Measurements from ENCODE around the gene NIM1K. TPM values are rescaled to one million over a fixed set of nuclear protein-coding genes. Genes with fewer than 3 reads are reported as not detected.
"Not testable (repeated sequence)": the region's sequence is repeated elsewhere in the genome, so short reads cannot be mapped to it uniquely, and the experiment has no call there.

The NIM1K gene
- total and polyA plus RNA-seq, 4 donors, result 7.9 to 18.4 (median 13.0) TPM

DNA sequence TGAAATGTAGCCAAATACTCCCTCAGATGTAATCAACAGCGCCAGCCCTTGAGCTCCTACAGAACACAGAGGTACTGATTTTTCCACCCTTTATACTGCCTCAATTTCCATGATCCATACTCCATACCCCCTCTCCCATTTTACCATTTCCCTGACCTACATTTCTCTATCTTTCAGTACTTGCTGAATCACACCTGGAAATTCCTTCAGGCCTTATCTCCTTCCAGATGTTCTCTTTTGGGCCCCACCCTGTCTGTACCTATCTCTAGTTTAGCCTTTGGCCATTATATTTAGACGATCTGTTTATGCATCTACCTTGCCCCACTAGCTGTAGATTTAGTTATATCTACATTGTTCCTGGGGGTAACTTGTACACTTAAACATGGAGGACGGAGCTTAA, 5.5 kb downstream of the NIM1K start:
- H3K27me3 ChIP-seq (ENCODE audit: control insufficient read depth, insufficient read depth, low read length), result no peaks in the 10 kb centered on the region
- H3K4me1 ChIP-seq (ENCODE audit: control insufficient read depth, insufficient read depth, low read length), result peaks cover 13% of the 10 kb centered on the region
- H3K9me3 ChIP-seq (ENCODE audit: control insufficient read depth, insufficient read depth, low read length), result no peaks in the 10 kb centered on the region
- no peak overlapping the region for H3K27ac ChIP-seq (ENCODE audit: low read depth, low read length)
- DNase-seq (ENCODE audit: low read depth in 4 of 6, low spot score in 6 of 6), result no peak
- H3K36me3 ChIP-seq (ENCODE audit: control insufficient read depth, insufficient read depth, low read length), result peaks cover 11% of the 10 kb centered on the region
- 93% methylated on average over 2 of the region's 3 CpGs for WGBS (ENCODE audit: insufficient coverage)
- H3K4me3 ChIP-seq (ENCODE audit: low read depth, low read length), result no peak overlapping the region

DNA sequence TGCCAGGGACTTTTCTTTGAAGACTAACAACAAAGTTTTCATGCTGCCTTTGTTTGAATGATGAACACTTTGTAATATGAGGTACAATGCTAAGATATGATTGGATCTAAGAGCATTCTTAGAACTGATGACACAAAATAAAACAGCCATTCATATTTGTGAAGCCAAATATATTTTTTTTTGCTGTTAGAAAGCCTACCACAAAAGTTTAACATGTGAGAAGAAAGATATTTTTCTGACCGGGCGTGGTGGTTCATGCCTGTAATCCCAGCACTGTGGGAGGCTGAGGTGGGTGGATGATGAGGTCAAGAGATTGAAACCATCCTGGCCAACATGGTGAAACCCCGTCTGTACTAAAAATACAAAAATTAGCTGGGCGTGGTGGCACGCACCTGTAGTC, 9.4 kb downstream of the NIM1K start:
- 100% methylated on average over 4 of the region's 5 CpGs for WGBS (ENCODE audit: insufficient coverage)
- H3K27me3 ChIP-seq (ENCODE audit: control insufficient read depth, insufficient read depth, low read length); H3K9me3 ChIP-seq (ENCODE audit: control insufficient read depth, insufficient read depth, low read length); H3K4me1 ChIP-seq (ENCODE audit: control insufficient read depth, insufficient read depth, low read length); H3K4me3 ChIP-seq (ENCODE audit: low read depth, low read length); DNase-seq (ENCODE audit: low read depth in 4 of 6, low spot score in 6 of 6); H3K27ac ChIP-seq (ENCODE audit: low read depth, low read length): not testable (repeated sequence)
- peaks cover 15% of the 10 kb centered on the region for H3K36me3 ChIP-seq (ENCODE audit: control insufficient read depth, insufficient read depth, low read length)

DNA sequence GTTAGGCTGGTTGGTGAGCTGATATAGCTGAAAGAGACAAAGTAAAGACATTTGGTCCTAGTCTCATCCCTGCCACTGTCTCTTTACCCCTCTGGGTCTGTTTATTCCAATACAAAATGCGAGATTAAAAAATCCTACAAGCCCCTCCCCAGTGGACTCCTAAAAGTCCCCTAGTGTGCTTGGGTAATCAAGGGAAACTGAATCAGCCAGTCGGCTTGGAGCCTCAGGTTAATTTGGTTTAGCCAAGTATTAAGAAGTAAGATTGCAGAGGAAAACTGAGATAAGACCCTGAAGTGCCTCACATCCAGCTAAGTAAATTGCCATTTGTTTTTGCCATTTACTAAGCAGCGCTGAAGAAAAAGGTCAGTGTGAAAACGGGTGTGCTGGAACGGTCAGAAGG, 10.4 kb downstream of the NIM1K start:
- no peak overlapping the region for H3K27ac ChIP-seq (ENCODE audit: low read depth, low read length)
- H3K9me3 ChIP-seq (ENCODE audit: control insufficient read depth, insufficient read depth, low read length), result no peaks in the 10 kb centered on the region
- H3K4me3 ChIP-seq (ENCODE audit: low read depth, low read length), result no peak overlapping the region
- H3K27me3 ChIP-seq (ENCODE audit: control insufficient read depth, insufficient read depth, low read length), result no peaks in the 10 kb centered on the region
- DNase-seq (ENCODE audit: low read depth in 4 of 6, low spot score in 6 of 6), result no peak
- no peaks in the 10 kb centered on the region for H3K4me1 ChIP-seq (ENCODE audit: control insufficient read depth, insufficient read depth, low read length)
- peaks cover 16% of the 10 kb centered on the region for H3K36me3 ChIP-seq (ENCODE audit: control insufficient read depth, insufficient read depth, low read length)
- WGBS (ENCODE audit: insufficient coverage), result 67% methylated on average over 1 of the region's 5 CpGs

DNA sequence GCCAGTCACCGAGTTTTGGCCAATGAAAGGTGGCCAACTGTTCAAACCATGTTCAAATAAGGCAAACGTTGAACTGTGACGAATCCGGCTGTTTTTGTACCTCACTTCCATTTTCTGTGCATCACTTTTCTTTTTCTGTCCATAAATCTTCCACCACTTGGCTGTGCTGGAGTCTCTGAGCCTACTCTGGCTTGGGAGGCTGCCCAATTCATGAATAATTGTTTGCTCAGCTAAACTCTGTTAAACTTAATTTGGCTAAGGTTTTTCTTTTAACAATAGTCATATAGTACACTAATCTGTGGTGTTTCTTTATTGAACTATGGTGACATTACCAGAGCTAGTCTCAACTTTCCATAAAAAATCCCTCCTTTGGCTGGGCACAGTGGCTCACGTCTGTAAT, 11.3 kb downstream of the NIM1K start:
- Histone ChIP-seq H3K27ac (ENCODE audit: low read depth, low read length) (no peak overlapping the region), H3K27me3 (ENCODE audit: control insufficient read depth, insufficient read depth, low read length) (no peaks in the 10 kb centered on the region), H3K4me1 (ENCODE audit: control insufficient read depth, insufficient read depth, low read length) (no peaks in the 10 kb centered on the region), H3K4me3 (ENCODE audit: low read depth, low read length) (no peak overlapping the region), H3K36me3 (ENCODE audit: control insufficient read depth, insufficient read depth, low read length) (peaks cover 16% of the 10 kb centered on the region), H3K9me3 (ENCODE audit: control insufficient read depth, insufficient read depth, low read length) (no peaks in the 10 kb centered on the region)
- DNase-seq (ENCODE audit: low read depth in 4 of 6, low spot score in 6 of 6), result peak in 1 of 6 donors; percentile 7
- WGBS (ENCODE audit: insufficient coverage), result 50% methylated on average over 3 of the region's 5 CpGs

DNA sequence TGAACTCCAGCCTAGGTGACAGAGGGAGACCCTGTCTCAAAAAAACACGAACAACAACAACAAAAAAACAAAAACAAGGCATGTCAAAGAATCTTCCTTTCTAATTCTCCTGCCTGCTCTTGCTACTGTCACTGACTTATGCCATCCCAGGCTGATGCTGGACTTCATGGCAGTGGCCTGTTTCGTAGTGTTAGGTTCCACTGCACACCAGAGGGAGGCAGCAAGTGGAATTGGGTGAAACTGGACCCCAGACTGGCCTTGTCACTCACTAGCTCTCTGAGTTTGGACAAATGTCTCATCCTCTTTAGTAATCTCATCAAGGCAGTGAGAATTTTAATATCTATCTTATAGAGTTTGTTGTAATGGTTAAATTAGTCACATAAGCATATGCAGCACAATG, 12.9 kb downstream of the NIM1K start:
- no peak for DNase-seq (ENCODE audit: low read depth in 4 of 6, low spot score in 6 of 6)

DNA sequence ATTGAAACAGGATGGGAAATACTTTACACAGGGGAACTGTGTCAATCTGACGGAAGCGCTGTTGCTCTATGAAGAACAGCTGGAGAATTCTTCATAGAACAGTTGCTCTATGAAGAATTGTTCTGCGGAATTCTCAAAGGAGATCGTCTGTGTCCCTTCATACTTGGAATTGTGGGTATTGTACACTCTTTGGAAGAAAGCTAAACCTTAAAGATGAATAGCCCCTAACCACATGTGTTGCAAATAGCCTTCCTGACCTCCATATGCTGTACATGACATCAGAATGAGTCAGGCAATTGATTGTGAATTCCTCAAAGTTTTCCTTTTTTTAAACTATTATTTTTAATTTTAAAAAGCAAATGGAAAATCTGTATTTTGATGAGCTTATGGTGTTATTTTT, 15.6 kb downstream of the NIM1K start:
- no peak overlapping the region for H3K4me3 ChIP-seq (ENCODE audit: low read depth, low read length)
- H3K4me1 ChIP-seq (ENCODE audit: control insufficient read depth, insufficient read depth, low read length), result no peaks in the 10 kb centered on the region
- H3K9me3 ChIP-seq (ENCODE audit: control insufficient read depth, insufficient read depth, low read length), result no peaks in the 10 kb centered on the region
- no peak for DNase-seq (ENCODE audit: low read depth in 4 of 6, low spot score in 6 of 6)
- H3K36me3 ChIP-seq (ENCODE audit: control insufficient read depth, insufficient read depth, low read length), result peaks cover 8% of the 10 kb centered on the region
- WGBS (ENCODE audit: insufficient coverage), result 79% methylated on average over 3 of the region's 4 CpGs
- H3K27ac ChIP-seq (ENCODE audit: low read depth, low read length), result no peak overlapping the region
- no peaks in the 10 kb centered on the region for H3K27me3 ChIP-seq (ENCODE audit: control insufficient read depth, insufficient read depth, low read length)

More for the DNA sequence above, 12.9 kb downstream of the NIM1K start:
- Histone ChIP-seq H3K36me3 (ENCODE audit: control insufficient read depth, insufficient read depth, low read length) (peaks cover 16% of the 10 kb centered on the region), H3K4me1 (ENCODE audit: control insufficient read depth, insufficient read depth, low read length) (no peaks in the 10 kb centered on the region), H3K4me3 (ENCODE audit: low read depth, low read length) (no peak overlapping the region), H3K9me3 (ENCODE audit: control insufficient read depth, insufficient read depth, low read length) (no peaks in the 10 kb centered on the region), H3K27ac (ENCODE audit: low read depth, low read length) (no peak overlapping the region), H3K27me3 (ENCODE audit: control insufficient read depth, insufficient read depth, low read length) (no peaks in the 10 kb centered on the region)
- WGBS (ENCODE audit: insufficient coverage), result 100% methylated on average over 1 of the region's 2 CpGs

DNA sequence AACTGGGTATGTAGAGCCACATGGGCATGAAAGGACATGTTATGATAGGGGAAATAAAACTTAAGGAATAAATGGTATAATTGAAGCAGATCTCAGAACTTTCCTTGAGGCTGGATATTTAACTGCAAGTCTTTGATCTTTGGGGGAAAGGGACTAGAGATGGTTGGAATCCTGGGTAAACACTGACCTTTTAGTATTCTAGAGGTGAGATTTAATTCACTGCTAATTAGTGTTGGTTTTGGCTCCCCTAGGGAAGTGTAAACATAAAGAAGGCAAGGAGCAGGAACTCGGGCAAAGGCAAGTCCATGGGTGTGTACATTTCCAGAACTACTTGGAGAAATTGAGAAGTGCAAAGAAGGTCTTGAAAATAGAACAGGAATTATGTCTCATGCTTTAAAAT, 16.6 kb downstream of the NIM1K start:
- peaks cover 8% of the 10 kb centered on the region for H3K36me3 ChIP-seq (ENCODE audit: control insufficient read depth, insufficient read depth, low read length)
- no peaks in the 10 kb centered on the region for H3K27me3 ChIP-seq (ENCODE audit: control insufficient read depth, insufficient read depth, low read length)
- 18% methylated on average over 1 of the region's 1 CpG for WGBS (ENCODE audit: insufficient coverage)
- no peaks in the 10 kb centered on the region for H3K9me3 ChIP-seq (ENCODE audit: control insufficient read depth, insufficient read depth, low read length)
- H3K27ac ChIP-seq (ENCODE audit: low read depth, low read length), result no peak overlapping the region
- H3K4me3 ChIP-seq (ENCODE audit: low read depth, low read length), result no peak overlapping the region
- H3K4me1 ChIP-seq (ENCODE audit: control insufficient read depth, insufficient read depth, low read length), result no peaks in the 10 kb centered on the region
- no peak for DNase-seq (ENCODE audit: low read depth in 4 of 6, low spot score in 6 of 6)

DNA sequence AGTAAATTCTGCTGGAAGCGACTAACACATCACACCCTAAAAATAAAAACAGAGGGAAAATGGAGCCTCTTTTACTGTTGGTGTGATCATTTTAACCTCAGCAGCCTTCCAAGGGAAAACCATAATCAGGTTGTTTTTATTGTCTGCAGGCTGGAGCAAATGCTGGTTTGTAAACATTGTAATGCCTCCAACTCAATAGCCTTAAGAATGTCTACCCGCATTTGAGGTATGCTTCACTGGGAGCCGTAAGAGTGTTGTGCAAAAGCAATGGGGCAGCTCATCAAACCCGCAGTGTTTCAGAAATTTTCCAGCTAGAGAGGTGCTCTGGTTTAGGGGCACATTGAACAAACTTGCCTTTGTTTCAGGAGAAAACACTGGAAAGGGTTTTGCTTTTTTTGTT, 17.0 kb downstream of the NIM1K start:
- no peaks in the 10 kb centered on the region for H3K4me1 ChIP-seq (ENCODE audit: control insufficient read depth, insufficient read depth, low read length)
- H3K4me3 ChIP-seq (ENCODE audit: low read depth, low read length), result no peak overlapping the region
- 75% methylated on average over 2 of the region's 4 CpGs for WGBS (ENCODE audit: insufficient coverage)
- DNase-seq (ENCODE audit: low read depth in 4 of 6, low spot score in 6 of 6), result no peak
- peaks cover 8% of the 10 kb centered on the region for H3K36me3 ChIP-seq (ENCODE audit: control insufficient read depth, insufficient read depth, low read length)
- H3K27ac ChIP-seq (ENCODE audit: low read depth, low read length), result no peak overlapping the region
- no peaks in the 10 kb centered on the region for H3K27me3 ChIP-seq (ENCODE audit: control insufficient read depth, insufficient read depth, low read length)
- no peaks in the 10 kb centered on the region for H3K9me3 ChIP-seq (ENCODE audit: control insufficient read depth, insufficient read depth, low read length)

DNA sequence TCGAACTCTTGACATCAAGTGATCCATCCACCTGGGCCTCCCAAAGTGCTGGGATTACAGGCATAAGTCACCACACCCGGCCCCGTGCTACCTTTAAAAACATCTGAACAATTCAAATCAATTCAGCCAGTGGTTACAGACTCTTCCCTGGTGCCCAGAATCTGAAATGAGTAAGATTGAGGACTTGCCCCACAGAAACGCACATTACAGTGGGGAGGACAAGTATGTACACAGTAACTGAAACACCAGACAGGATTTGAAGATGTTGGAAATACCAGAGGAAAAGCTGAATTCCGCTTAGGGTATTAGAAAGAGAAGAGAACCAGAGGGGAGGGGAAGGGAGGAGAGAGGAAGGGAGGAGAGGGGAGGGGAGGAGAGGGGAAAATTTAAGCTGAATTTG, 17.8 kb downstream of the NIM1K start:
- Histone ChIP-seq H3K4me3 (ENCODE audit: low read depth, low read length) (no peak overlapping the region), H3K27me3 (ENCODE audit: control insufficient read depth, insufficient read depth, low read length) (no peaks in the 10 kb centered on the region), H3K36me3 (ENCODE audit: control insufficient read depth, insufficient read depth, low read length) (peaks cover 8% of the 10 kb centered on the region), H3K9me3 (ENCODE audit: control insufficient read depth, insufficient read depth, low read length) (no peaks in the 10 kb centered on the region), H3K4me1 (ENCODE audit: control insufficient read depth, insufficient read depth, low read length) (no peaks in the 10 kb centered on the region), H3K27ac (ENCODE audit: low read depth, low read length) (no peak overlapping the region)
- no peak for DNase-seq (ENCODE audit: low read depth in 4 of 6, low spot score in 6 of 6)
- WGBS (ENCODE audit: insufficient coverage), result 93% methylated on average over 3 of the region's 5 CpGs

DNA sequence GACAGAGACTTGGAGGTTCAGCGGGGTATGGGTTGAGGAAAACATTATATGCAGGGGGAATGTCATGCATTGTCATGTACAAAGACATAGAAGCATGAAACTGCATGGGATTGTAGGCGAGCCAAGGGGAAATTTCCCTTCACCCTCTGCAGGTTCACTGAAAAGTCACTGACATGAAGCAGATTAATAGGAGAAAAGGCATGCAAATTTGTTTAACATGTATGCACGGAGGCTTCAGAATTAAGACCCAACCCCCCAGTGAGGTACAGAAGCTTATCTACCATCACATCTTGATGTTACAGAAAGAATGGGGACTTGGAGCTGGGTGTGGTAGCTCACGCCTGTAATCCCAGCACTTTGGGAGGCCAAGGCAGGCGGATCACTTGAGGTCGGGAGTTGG, 18.5 kb downstream of the NIM1K start:
- Histone ChIP-seq H3K4me1 (ENCODE audit: control insufficient read depth, insufficient read depth, low read length) (peaks cover 5% of the 10 kb centered on the region), H3K27me3 (ENCODE audit: control insufficient read depth, insufficient read depth, low read length) (no peaks in the 10 kb centered on the region), H3K27ac (ENCODE audit: low read depth, low read length) (no peak overlapping the region), H3K9me3 (ENCODE audit: control insufficient read depth, insufficient read depth, low read length) (no peaks in the 10 kb centered on the region), H3K36me3 (ENCODE audit: control insufficient read depth, insufficient read depth, low read length) (peaks cover 7% of the 10 kb centered on the region), H3K4me3 (ENCODE audit: low read depth, low read length) (no peak overlapping the region)
- 42% methylated on average over 1 of the region's 6 CpGs for WGBS (ENCODE audit: insufficient coverage)
- DNase-seq (ENCODE audit: low read depth in 4 of 6, low spot score in 6 of 6), result no peak

Measured in spinal cord (tissue), 10 donors.